TTC549 (cell line): ENCODE data around the gene SIL1.
"Not testable (repeated sequence)": the region's sequence is repeated elsewhere in the genome, so short reads cannot be mapped to it uniquely, and the experiment has no call there.

ENCODE experiments used
- FAIRE-seq: peaks from 2 replicates; lab custom pipeline; 2012; peaks lifted over from hg19 to GRCh38; lab: Jason Lieb, UNC

Gene SIL1

GRCh38 chr5:139105621-139106071, 92.5 kb downstream of the SIL1 start:
- no peak for FAIRE-seq

GRCh38 chr5:139104577-139105276, 93.4 kb downstream of the SIL1 start:
- FAIRE-seq, result no peak

- FAIRE-seq, result no peak
Observed at GRCh38 chr5:139103762-139104161, 94.4 kb downstream of the SIL1 start.

- no peak for FAIRE-seq
Observed at GRCh38 chr5:139100825-139101224, 97.3 kb downstream of the SIL1 start.

GRCh38 chr5:139094154-139095131, 103.7 kb downstream of the SIL1 start:
- no peak for FAIRE-seq

GRCh38 chr5:139092741-139093343, 105.3 kb downstream of the SIL1 start:
- FAIRE-seq, result no peak

- no peak for FAIRE-seq
Observed at GRCh38 chr5:139091439-139092156, 106.6 kb downstream of the SIL1 start.

GRCh38 chr5:139090581-139090980, 107.6 kb downstream of the SIL1 start:
- FAIRE-seq, result no peak

GRCh38 chr5:139088024-139088423, 110.1 kb downstream of the SIL1 start:
- FAIRE-seq, result no peak

- no peak for FAIRE-seq
Observed at GRCh38 chr5:139082813-139083498, 115.2 kb downstream of the SIL1 start.

GRCh38 chr5:139079991-139080610, 118.1 kb downstream of the SIL1 start:
- no peak for FAIRE-seq

GRCh38 chr5:139079225-139079990, 118.8 kb downstream of the SIL1 start:
- FAIRE-seq, result no peak

- no peak for FAIRE-seq
Observed at GRCh38 chr5:139078345-139078744, 119.8 kb downstream of the SIL1 start.

GRCh38 chr5:139077899-139078298, 120.3 kb downstream of the SIL1 start:
- FAIRE-seq, result no peak

- FAIRE-seq, result no peak
Observed at GRCh38 chr5:139076111-139076510, 122.1 kb downstream of the SIL1 start.

- FAIRE-seq, result no peak
Observed at GRCh38 chr5:139075066-139076050, 122.8 kb downstream of the SIL1 start.

- FAIRE-seq, result not testable (repeated sequence)
Observed at GRCh38 chr5:139073956-139074355, 124.2 kb downstream of the SIL1 start.

- FAIRE-seq, result no peak
Observed at GRCh38 chr5:139068494-139069151, 129.5 kb downstream of the SIL1 start.
